Stimulated activated CD4-positive, alpha-beta T cell treated with anti-CD3 and anti-CD28 coated beads, Interleukin-15, amount 100 ng/mL, for 48 hours (primary cell): ENCODE measurements around the gene SH3PXD2B.
"Not testable (repeated sequence)": the region's sequence is repeated elsewhere in the genome, so short reads cannot be mapped to it uniquely, and the experiment has no call there.

Source experiments
- DNase-seq, 2 donors: peaks; one replicate each; pipeline ENCODE4 v3.0.0-alpha.2; 2020; ENCODE audit warnings: low read depth in 2 of 2

The SH3PXD2B gene

DNA sequence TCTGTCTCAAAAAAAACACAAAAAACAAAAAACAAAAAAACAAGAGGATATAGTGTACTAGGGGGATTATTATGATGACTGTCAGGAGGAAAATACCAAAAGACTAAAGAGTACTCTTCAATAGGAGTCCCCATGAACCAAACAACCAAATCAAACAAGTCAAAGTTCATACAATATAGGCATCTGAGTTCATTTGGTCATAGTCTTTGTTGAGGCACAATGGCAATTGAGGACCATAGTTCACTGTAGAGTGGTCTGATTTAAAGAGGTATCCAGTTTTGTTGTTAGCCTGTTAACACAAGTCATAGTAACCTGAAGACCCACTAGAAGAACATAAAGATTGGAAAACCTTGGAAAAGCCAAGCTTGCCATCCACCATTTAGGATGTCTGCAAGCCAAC is 159.5 kb downstream of the SH3PXD2B start:
- no peak for DNase-seq

DNA sequence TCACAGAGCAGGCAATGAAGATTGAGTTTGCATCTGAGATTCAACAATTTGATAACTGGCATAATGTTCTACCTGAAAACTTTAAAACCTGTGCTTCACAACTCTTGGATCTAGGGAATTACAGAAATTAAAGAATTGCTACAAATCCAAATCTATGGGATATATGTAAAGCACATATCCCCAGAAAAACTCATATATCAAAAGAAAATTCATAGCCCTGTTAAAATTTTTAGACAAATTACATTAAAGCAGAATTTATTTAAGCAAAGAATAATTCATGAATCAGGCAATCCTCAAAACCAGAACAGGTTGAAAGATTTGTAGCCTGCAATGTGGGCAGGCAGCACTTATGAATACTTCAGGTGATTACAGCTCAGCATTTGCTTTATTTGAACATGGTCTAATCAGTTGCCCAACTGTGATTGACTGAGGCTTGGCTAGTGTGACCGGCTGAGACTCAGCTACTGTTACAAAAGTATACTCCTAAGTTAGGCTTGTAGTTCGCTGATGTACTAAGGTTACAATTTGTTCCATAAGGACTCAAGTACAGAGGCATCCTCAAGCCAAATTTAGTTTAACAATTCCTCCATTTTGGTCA is 160.5 kb downstream of the SH3PXD2B start:
- no peak for DNase-seq

DNA sequence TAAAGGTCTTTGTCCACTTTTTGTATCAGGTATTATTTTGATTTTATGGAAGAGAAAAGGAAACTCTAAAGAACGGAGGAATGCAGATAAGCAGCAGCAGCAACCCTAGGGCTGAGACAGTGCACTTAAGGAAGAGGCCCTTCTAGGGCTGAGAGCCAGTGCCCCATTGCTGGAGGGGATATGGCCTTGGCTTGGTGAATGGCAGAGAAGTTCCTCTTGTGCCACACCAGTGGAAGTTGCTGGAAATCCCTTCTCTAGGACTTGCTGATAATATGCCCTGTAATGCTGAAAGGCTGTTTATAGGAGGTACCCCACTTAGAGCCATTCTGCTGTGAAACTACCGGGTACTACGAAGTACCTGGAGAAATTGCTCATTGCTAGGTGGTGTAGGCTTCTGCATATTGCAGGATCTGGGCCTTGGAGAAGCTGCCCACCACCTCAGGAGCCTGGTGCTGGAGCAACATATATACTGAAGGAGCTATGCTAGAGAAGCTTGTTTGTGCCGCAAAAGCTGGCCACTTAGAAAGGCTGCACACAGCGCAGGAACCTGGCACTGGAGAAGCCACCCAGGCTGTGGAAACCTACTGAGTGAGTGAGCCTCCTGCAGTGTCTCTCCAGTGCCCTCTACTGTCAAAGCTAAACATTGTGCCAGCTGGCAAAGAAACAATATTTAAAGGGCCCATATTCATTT is 161.1 kb downstream of the SH3PXD2B start:
- DNase-seq, result peak; percentile 33 to 40

DNA sequence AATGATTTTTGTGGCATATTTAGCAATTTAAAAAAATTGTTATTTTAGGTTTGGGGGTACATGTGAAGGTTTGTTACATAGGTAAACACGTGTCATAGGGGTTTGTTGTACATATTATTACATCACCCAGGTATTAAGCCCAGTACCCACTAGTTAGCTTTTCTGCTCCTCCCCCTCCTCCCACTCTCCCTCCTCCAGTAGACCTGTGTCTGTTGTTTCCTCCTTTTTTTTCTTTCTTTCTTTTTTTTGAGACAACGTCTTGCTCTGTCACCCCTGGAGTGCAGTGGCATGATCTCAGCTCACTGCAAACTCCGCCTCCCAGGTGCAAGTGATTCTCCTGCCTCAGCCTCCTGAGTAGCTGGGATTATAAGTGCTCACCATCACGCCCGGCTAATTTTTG is 162.5 kb downstream of the SH3PXD2B start:
- not testable (repeated sequence) for DNase-seq

DNA sequence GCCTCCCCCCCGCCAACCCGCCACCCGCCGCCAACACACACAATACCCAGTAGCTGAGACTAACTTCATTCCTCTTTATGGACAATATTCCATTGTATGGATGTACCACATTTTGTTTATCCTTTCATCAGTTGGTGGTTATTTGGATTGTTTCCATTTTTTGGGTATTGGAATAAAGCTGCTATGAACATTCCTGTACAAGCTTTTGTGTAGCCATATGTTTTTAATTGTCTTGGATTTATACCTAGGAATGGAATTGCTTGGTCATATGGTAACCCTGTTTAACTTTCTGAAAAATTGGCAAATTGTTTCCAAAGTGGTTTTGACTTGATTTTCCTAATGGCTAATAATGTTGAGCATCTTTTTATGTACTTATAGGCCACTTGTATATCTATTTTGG is 165.9 kb downstream of the SH3PXD2B start:
- no peak for DNase-seq

DNA sequence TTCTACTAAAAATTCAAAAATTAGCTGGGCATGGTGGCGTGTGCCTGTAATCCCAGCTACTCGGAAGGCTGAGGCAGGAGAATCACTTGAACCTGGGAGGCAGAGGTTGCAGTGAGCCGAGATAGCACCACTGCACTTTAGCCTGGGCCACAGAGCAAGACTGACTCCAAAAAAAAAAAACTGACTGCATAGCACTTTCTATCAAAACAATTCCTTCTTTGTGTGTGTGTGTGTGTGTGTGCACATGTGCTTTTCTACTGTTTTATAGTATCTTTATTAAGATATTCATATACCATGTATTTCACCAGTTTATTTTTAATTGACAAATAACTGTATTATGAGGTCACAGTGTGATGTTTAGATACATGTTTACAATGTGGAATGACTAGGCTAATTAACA is 167.2 kb downstream of the SH3PXD2B start:
- not testable (repeated sequence) for DNase-seq

DNA sequence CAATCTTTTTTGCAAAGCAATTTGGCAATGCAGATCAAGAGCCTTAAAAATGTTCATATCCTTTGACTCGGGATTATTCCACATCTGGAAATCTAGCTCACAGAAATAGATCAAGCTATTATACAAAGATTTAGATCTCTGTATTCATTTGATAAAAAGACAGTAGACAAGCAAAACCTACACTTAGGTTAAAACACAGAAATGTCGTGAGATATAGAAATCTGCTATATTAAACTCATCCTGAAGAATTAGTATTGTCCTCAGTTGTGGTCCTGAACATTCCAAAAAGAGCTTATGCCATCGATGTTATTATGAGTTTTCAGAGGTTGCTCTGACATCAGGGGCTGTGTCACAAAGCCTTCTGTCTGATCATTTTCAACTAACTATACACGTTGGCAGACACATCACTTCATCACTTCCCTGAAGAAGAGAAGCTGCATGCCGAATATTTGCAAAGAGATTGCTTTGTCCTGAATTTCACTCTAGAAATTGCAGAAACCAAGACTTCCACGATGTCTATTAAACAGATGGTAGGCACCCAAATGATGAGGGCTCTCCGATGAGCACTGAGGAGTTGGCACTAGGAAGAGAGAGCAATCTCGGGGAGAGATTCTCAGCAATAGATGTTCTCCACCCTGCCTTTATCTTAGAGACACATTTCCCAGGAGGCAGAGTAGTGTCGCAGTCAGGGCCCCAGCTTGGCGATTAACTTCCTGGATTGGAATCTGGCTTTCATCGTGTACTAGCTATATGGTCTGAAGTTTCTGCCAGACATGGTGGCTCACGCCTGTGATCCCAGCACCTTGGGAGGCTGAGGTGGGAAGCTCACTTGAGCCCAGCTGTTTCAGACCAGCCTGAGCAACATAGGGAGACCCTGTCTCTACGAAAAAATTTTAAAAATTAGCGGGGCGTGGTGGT is 168.8 kb downstream of the SH3PXD2B start:
- no peak for DNase-seq

DNA sequence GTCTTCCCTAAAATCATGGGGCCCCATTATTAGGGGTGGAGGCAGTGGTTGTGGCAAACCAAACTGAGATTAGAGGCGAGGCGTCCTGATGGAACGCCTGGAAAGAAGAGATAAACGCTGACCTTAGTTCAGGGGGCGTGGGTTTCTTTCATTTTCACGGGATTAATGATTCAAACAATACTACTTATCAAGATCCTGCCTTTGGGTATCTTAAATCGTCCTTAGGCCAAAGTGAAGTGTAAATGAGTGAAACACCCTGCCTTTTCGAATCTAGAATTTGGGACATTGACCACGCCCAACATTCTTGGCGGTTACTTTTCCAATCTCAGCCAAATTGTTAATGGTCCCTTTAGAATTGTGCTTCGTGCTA is 169.7 kb downstream of the SH3PXD2B start:
- no peak for DNase-seq

DNA sequence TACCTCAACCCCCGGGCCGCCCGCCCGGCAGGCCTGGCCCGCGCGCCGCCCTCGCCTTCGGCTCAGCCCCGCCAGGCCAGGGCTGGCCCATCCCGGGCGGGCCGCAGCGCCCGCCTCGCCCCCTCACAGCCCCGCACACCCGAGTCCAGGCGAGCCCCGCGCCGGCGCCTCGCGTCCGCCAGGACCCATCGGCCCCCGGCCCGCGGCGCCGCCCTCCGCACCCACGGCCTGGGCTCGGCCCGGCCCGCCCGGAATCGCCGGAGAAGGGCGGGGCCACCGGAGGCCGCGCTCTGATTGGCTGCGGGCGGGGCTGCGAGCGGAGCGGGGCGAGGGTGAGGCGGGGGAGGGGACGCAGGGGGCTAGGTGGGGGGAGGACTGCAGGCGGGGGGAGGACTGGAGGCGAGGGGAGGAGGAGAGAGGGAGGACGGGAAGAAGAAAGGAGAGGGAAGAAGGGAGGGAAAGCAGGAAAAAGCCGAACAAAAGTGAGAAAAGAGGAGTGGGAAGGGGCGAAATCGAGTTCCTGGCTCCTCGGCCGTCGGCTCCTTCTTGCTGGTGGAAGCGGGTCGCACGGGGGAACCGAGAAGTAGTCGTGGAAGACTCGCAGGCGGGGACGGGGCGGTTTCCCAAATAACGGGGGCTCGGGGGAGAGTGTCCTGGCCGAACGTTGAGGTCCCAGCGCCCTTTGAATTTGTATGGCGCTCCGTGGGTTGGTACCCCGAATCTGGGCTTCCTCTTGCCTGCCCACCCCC is 170.3 kb downstream of the SH3PXD2B start:
- peak; percentile 41 to 74 for DNase-seq

DNA sequence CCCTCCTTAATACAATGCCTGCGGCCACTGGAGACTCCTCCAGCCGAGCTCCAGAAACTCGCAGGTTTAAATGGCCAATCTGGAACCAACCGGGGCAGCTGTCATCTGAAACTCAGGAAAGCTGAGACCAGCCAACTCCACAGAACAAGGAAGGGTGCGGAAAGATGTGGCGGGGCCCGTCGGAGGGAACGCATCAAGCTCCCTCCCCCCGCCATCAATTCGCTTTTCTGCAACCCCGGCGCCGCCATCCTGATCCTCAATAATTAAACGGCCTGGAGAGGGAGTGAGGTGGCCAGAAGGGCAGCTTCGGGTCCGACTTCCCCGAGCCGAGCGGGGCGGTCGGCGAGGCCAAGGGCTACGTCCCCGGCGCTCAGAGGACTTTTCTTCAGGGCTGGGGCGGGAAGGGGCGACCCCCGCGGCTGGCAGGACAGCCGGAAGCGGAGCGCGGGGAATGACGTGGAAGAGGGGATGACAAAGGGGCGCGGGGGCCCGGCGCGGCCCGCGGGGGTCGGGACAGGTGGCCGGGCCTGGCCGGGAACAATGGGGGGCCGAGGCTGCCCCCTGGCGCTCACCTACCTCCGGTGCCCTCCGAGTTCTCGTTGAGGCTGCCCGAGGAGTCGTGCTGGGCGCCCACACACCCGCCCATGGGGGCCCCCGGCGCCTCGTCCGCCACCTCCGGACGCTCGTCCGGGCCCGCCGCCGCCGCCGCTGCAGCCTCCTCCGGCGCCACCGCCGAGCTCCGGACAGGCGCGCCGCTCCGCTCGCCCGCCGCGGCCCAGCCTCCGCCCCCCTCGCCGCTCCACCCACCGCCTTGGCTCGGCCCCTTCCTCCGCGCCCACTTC is 171.1 kb downstream of the SH3PXD2B start, which contains the start of gene UBTD2:
UBTD2 (minus strand) TSS at position 745 of the 842 bp plus-strand sequence; CDS start at position 646, 99 bp downstream.
- peak; percentile 61 to 70 for DNase-seq

DNA sequence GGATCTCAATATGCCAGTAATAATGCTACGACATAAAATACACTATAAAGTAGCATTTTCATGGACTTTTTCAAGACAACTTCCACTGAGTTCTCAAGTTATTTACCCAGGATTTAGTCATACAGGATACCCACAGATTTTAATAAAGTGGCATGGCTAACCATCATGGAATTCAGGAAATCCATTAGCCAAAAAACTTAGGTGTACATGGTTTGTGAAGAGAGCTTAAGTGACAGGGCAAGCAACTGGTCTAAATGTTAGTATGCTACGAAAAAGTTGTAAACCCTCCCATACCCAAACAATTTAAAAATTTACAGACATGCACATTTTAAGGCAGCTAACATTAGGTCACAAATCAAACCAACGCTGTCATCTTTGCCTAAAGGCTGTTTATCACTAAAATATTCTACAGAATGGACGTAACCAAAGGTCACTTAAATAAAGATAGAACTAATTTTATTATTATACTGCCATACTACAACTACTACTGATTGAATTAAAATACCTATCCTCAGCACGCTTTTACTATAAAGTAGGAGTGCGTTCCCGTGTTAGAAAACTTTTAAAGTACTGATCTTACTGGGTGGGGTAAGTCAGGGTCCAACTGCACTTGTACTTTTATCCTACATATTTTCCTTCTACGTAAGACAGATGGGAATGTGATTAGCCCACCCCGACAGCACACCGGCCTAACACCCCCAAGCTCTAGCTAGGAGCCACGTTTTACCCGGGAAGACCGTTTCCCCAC is 171.9 kb downstream of the SH3PXD2B start:
- no peak for DNase-seq

DNA sequence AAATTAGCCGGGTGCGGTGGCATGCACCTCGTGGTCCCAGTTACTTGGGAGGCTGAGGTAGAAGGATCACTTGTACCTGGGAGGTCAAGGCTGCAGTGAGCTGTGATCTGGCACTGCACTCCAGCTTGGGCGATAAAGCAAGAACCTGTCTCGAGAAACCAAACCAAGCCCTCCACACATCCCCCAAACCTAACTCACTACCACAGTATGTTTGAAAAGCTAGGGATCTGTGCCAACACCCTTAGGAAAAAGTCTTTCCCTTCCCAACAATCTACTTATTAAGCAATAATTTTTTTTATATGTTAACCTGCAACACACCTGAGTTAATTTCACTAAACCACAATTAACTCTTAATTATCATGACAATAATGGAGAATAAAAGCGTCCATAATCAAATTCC is 173.0 kb downstream of the SH3PXD2B start:
- no peak for DNase-seq

DNA sequence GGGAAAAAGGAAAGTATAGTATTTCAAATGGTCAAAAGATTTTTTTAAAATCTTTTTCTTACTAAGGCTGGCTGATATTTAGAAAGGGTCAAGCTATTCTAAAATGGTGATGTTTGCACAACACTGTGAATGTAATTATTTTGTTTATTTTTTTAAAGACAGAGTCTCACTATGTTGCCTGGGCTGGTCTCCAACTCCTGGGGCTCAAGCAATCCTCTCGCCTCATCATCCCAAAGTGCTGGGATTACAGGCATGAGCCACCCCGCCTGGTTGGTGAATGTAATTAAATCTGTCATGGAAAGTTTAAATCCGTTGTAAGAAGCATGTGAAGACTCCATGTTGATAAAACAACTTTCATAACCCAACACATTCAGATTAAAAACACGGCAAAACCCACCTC is 173.4 kb downstream of the SH3PXD2B start:
- DNase-seq, result no peak

DNA sequence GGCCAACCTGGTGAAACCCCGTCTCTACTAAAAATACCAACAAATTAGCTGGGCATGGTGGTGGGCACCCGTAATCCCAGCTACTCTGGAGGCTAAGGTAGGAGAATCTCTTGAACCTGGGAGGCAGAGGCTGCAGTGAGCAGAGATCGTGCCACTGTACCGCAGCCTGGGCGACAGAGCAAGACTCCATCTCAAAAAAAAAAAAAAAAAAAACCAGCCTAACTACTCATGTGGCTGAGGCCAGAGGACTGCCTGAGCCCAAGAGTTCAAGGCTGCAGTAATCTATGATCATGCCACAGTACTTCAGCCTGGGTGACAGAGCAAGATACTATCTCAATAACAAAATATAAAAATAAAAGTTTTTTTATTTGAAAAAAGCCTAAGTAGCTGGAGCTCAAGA is 174.0 kb downstream of the SH3PXD2B start:
- no peak for DNase-seq

DNA sequence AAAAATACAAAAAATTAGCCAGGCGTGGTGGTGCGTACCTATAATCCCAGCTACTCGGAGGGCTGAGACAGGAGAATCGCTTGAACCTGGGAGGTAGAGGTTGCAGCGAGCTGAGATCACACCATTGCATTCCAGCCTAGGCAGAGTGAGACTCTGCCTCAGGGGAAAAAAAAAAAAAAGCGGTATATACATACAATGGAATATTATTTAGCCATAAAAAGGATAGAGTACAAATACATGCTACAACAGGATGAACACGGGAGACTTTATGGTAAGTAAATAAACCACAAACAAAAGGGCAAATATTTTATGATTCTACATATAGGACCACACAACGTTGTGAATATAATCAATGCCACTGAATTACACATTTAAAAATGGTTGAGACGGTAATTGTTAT is 176.0 kb downstream of the SH3PXD2B start:
- no peak for DNase-seq

DNA sequence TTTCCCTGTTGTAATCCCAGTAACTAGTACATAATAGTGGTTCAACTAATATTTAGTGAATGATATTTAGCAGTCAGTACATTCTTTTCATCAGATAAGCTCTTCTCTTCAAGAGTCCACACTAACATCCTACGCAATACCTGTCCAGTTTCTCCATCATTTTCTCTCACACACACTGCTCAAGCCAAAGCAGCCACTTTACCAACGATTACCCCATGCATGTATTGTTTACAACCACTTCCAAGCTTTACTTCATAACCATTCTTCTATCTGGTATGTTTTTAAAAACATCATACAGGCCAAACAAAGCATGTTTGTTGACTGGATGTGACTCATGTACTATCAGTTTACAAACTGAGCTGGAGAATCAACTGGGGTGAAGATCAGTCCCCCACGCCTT is 178.1 kb downstream of the SH3PXD2B start:
- no peak for DNase-seq
